ENCODE data around the gene PNMA6A. TPM values are rescaled to one million over a fixed set of nuclear protein-coding genes. Genes with fewer than 3 reads are reported as not detected.
"Not testable (repeated sequence)": the region's sequence is repeated elsewhere in the genome, so short reads cannot be mapped to it uniquely, and the experiment has no call there.

PNMA6A gene
- total RNA-seq, 2 experiments from 2014 or later = 0.20 to 0.25 TPM

DNA sequence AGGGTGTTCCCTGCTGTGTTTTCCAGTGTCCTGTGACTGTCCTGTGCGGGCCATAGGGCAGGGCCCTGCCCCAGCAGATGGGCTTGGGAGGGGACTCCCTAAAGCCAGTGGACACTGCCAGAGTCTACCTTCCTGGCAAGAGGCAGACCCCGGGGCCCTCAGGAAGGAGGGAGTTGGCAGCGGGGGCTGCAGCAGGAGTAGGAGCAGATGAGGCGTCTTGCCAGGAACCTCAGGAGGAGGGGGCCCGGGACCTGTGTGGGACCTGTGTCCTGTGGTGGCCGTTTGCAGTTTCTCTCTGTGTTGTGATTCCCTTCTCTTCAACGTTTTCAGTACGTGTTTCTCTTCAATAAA is 12.2 kb upstream of the PNMA6A start:
- no peaks in the 10 kb centered on the region for H3K4me1 Mint-ChIP-seq
- CTCF ChIA-PET = no interaction called here
- no peak overlapping the region for H3K4me3 Mint-ChIP-seq
- H3K27ac Mint-ChIP-seq = no peak overlapping the region
- no peak for DNase-seq
- H3K9me3 Mint-ChIP-seq = no peaks in the 10 kb centered on the region
- H3K36me3 Mint-ChIP-seq (ENCODE audit: low read depth) = no peaks in the 10 kb centered on the region
- H3K27me3 Mint-ChIP-seq = no peaks in the 10 kb centered on the region
- POLR2A ChIA-PET = no interaction called here

DNA sequence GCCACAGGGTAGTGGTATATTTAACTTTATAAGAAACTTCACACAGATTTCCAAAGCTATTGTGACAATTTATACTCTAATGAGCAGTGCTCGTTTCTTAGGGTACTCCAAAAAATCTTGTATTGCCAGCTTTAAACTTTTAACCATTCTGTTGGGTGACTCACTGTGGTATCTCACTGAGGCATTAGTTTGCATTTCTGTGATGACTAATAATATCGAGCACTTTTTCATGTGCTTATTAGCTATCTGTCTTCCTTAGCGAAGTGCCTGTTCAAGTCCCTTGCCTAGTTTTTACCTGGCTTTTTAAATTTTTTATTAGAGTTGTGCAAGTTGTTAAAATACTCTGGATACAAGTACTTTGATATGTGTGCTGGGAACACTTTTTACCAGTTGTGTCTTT is 10.5 kb upstream of the PNMA6A start:
- Mint-ChIP-seq H3K9me3 (no peaks in the 10 kb centered on the region), H3K27ac (no peak overlapping the region), H3K36me3 (ENCODE audit: low read depth) (no peaks in the 10 kb centered on the region), H3K4me1 (no peaks in the 10 kb centered on the region), H3K4me3 (no peak overlapping the region), H3K27me3 (no peaks in the 10 kb centered on the region)
- no peak for DNase-seq
- CTCF ChIA-PET = interaction anchor here (1.0 to 1.1 kb wide), 2 partner anchors 29 to 120 kb away, joined by 3 to 4 read pairs; no protein-coding TSS in a partner anchor
- POLR2A ChIA-PET = no interaction called here

DNA sequence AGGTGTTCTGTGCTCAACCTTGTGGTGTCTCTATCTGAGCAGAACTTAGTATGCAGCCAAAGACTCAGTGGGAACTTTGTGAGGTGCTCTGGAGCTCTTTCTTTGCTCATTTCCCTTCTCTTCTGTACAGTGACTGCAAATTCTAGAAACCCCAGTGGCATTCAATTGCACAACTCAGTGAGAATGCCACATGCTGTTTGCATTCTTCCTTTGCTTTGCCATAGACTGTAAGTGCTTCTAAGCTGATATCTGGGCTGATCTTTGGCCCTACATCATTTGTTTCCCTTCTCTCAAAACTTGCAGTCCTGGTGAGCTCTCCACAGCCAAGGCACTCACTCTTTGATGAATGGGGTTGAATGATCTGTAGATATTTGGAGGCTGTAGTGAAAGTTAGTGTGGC is 8.9 kb upstream of the PNMA6A start:
- ChIA-PET POLR2A (no interaction called here), CTCF (interaction anchor here (1.1 kb wide), 1 partner anchor 105 kb away, joined by 3 read pairs; no protein-coding TSS in a partner anchor)
- Mint-ChIP-seq H3K27me3 (no peaks in the 10 kb centered on the region), H3K36me3 (ENCODE audit: low read depth) (no peaks in the 10 kb centered on the region), H3K4me3 (no peak overlapping the region), H3K27ac (no peak overlapping the region), H3K4me1 (no peaks in the 10 kb centered on the region), H3K9me3 (no peaks in the 10 kb centered on the region)
- no peak for DNase-seq

DNA sequence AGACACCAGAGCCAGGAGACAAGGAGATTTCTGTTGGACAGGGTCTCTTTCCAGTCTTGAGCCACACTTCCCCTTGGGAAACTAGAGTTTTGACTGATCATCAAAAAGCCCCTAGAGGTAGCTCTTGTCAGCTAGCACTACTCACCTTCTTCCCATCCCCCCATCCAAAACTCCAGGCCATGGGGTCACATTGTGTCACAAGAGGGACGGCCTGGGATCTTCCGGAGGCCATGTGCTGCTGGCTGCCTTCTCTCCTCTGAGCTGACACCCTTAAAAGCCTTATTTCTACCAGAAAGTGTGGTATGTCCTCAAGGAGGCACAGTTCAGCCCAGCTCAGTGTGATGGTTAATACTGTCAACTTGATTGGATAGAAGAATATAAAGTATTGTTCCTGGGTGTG is 8.2 kb upstream of the PNMA6A start:
- H3K36me3 Mint-ChIP-seq (ENCODE audit: low read depth) = no peaks in the 10 kb centered on the region
- H3K27me3 Mint-ChIP-seq = no peaks in the 10 kb centered on the region
- ChIA-PET POLR2A (no interaction called here), CTCF (interaction anchor here (0.7 kb wide), 1 partner anchor 601 kb away, joined by 3 read pairs; no protein-coding TSS in a partner anchor)
- no peak for DNase-seq
- no peaks in the 10 kb centered on the region for H3K9me3 Mint-ChIP-seq
- no peak overlapping the region for H3K27ac Mint-ChIP-seq
- H3K4me3 Mint-ChIP-seq = no peak overlapping the region
- H3K4me1 Mint-ChIP-seq = no peaks in the 10 kb centered on the region

DNA sequence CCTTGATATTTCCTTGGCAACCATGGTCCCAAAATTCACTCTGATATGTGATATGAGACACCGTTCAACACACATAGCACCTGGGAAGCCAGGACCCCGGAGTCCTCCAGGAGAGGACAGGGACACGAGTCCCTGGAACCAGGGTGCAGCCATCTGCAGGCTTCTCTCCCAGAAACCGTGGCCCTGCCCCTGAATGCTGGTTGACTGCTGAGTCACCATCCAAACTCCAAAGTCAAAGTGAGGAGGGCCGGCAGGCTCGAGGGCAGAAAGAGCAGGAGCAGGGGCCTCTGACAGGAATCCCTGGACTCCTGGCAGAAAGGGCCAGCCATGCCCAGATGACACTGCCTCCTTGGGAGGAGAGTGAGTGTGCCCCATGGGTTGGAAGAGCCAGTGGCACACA is 6.9 kb upstream of the PNMA6A start:
- Mint-ChIP-seq H3K4me3 (no peak overlapping the region), H3K9me3 (no peaks in the 10 kb centered on the region), H3K4me1 (no peaks in the 10 kb centered on the region), H3K27me3 (no peaks in the 10 kb centered on the region), H3K36me3 (ENCODE audit: low read depth) (no peaks in the 10 kb centered on the region), H3K27ac (no peak overlapping the region)
- no peak for DNase-seq
- ChIA-PET POLR2A (no interaction called here), CTCF (no interaction called here)

DNA sequence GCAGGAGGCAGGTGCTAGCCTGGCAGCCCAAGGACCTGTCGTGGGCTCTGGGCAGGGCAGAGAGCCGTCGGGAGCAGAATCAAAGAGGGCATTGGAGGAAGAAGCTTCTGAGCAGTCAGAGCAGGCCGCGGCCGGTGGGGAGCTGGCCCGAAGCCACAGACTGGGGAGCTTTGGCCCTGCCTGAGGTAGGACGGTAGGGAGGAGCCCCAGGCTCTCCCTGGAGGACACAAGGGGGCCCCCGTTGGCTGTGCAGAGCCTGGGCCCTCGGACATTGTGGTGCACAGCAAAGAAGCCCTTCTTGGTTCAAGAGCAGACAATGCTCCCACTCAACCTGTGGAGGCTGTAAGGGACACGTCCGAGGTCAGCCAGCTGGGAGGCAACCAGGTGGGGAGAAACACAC is 5.9 kb upstream of the PNMA6A start:
- POLR2A ChIA-PET; H3K36me3 Mint-ChIP-seq (ENCODE audit: low read depth); H3K4me3 Mint-ChIP-seq; H3K27ac Mint-ChIP-seq; CTCF ChIA-PET; H3K4me1 Mint-ChIP-seq; H3K27me3 Mint-ChIP-seq; H3K9me3 Mint-ChIP-seq; DNase-seq: not testable (repeated sequence)

DNA sequence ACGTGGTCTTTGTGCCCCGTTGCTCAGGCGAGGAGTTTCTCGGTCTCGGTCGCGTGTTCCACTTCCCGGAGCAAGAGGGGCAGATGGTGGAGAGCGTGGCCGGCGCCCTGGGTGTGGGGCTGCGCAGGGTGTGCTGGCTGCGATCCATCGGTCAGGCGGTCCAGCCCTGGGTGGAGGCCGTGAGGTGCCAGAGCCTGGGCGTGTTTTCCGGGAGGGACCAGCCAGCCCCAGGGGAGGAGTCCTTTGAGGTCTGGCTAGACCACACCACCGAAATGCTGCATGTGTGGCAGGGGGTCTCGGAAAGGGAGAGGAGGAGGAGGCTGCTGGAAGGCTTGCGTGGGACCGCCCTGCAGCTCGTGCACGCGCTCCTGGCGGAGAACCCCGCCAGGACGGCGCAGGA is 1.1 kb downstream of the PNMA6A start:
- H3K4me1 Mint-ChIP-seq; POLR2A ChIA-PET; H3K27ac Mint-ChIP-seq; H3K4me3 Mint-ChIP-seq; H3K27me3 Mint-ChIP-seq; CTCF ChIA-PET; H3K36me3 Mint-ChIP-seq (ENCODE audit: low read depth); DNase-seq; H3K9me3 Mint-ChIP-seq: not testable (repeated sequence)

DNA sequence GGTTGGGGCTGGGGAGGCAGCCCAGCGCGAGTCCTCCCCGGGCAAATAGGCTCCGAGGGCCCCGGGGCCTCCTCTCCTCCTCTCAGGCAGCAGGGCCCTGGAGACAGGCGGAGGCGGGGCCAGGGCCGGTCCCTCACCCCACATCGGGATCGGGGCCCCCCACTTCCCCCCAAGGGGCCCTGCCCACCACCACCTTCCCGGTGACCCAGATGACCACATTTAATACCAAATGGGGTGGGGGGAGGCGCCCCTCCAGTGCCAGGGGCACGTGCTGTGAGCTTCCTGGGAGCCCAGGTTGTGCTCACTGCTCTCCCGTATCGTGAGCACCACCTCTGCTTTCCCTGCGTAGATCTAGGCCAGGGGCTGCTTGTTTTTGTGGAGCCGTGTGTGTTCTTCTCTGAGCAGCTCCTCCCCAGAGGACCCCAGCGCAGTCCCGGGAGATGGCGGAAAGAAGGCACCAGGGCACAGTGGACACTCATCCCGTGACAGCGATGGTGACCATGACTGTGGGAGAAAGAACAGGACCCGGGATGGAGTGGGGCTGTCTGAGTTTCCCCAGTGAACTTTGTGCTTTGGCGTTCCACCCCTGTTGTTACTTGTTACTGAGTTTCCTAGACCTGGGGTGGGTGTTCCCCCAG is 2.1 kb downstream of the PNMA6A start:
- ChIA-PET CTCF (no interaction called here), POLR2A (no interaction called here)
- no peaks in the 10 kb centered on the region for H3K4me1 Mint-ChIP-seq
- DNase-seq = no peak
- H3K27ac Mint-ChIP-seq = no peak overlapping the region
- no peak overlapping the region for H3K4me3 Mint-ChIP-seq
- no peaks in the 10 kb centered on the region for H3K36me3 Mint-ChIP-seq (ENCODE audit: low read depth)
- no peaks in the 10 kb centered on the region for H3K27me3 Mint-ChIP-seq
- no peaks in the 10 kb centered on the region for H3K9me3 Mint-ChIP-seq

DNA sequence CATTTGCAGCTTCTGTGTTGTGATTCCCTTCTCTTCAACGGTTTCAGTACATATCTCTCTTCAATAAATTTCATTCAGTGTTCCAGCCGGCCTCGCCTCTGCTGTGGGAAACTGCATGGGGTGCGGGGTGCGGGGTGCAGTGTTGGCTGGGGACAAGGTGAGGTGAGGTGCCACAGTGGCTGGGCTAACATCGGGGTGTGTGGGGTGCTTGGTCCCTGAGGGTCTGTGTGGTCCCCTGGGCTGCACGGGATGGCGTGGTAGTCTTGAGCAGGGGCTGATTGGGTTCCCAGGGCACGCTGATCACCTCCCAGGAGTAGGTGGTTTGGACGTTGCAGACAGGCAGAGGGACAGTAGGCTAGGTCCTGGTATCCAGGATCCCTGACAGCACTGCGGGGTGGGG is 2.7 kb downstream of the PNMA6A start:
- H3K27me3 Mint-ChIP-seq = no peaks in the 10 kb centered on the region
- H3K4me1 Mint-ChIP-seq = no peaks in the 10 kb centered on the region
- H3K27ac Mint-ChIP-seq = no peak overlapping the region
- no peaks in the 10 kb centered on the region for H3K9me3 Mint-ChIP-seq
- ChIA-PET POLR2A (no interaction called here), CTCF (no interaction called here)
- H3K36me3 Mint-ChIP-seq (ENCODE audit: low read depth) = no peaks in the 10 kb centered on the region
- no peak overlapping the region for H3K4me3 Mint-ChIP-seq
- no peak for DNase-seq

DNA sequence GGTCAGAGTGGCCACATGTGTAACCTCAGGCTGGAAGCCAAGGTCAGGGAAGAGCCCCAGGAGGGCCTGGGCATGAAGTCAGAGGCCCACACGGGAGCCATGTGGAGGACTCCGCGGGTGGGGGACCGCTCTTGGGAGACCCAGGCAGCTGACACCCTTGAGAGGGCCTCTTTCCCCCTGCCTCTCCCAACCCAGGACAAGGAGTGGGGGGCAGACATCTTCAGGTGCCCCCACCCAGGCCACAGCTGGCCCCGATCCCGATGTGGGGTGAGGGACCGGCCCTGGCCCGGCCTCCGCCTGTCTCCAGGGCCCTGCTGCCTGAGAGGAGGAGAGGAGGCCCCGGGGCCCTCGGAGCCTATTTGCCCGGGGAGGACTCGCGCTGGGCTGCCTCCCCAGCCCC is 3.1 kb downstream of the PNMA6A start:
- no peaks in the 10 kb centered on the region for H3K27me3 Mint-ChIP-seq
- no peak for DNase-seq
- H3K9me3 Mint-ChIP-seq = no peaks in the 10 kb centered on the region
- H3K27ac Mint-ChIP-seq = no peak overlapping the region
- H3K4me1 Mint-ChIP-seq = no peaks in the 10 kb centered on the region
- ChIA-PET CTCF (no interaction called here), POLR2A (no interaction called here)
- no peak overlapping the region for H3K4me3 Mint-ChIP-seq
- H3K36me3 Mint-ChIP-seq (ENCODE audit: low read depth) = no peaks in the 10 kb centered on the region

DNA sequence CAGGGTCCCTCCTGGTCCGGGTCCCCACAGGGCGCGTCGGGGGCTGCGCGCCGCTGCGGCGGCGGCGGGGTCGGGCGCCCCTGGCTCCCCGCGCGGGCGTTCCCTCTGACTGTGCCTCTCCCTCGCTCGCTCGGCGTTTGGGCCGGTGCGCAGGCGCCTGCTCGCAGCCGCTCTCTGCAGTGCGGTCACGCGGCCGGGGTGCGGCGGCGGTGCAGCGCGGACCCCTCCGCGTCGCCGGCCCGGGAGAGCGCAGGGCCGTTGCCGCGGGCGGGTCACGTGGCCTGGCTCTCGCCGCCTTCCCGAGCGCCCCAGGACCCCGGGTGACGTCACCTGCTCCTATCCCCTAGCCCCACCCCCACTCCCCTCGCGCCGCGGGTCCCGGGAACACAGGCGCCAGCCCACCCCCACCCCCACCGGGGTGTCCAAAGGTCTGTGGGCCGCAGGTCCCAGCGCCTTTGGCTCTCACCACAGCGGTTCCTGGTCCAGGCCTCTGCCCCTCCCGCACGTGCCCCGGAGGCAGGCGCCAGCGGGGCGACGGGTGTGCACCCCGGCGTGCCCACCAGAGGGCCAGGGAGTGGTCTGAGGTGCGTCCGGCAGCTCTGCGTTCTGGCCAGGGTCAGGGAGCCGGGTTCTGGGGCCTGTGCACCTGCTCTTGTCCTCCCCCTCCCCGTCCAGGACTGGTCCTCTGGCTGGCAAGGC is 5.3 kb downstream of the PNMA6A start:
- H3K4me3 Mint-ChIP-seq; POLR2A ChIA-PET; H3K4me1 Mint-ChIP-seq; DNase-seq; H3K27ac Mint-ChIP-seq; CTCF ChIA-PET; H3K27me3 Mint-ChIP-seq; H3K36me3 Mint-ChIP-seq (ENCODE audit: low read depth); H3K9me3 Mint-ChIP-seq: not testable (repeated sequence)

DNA sequence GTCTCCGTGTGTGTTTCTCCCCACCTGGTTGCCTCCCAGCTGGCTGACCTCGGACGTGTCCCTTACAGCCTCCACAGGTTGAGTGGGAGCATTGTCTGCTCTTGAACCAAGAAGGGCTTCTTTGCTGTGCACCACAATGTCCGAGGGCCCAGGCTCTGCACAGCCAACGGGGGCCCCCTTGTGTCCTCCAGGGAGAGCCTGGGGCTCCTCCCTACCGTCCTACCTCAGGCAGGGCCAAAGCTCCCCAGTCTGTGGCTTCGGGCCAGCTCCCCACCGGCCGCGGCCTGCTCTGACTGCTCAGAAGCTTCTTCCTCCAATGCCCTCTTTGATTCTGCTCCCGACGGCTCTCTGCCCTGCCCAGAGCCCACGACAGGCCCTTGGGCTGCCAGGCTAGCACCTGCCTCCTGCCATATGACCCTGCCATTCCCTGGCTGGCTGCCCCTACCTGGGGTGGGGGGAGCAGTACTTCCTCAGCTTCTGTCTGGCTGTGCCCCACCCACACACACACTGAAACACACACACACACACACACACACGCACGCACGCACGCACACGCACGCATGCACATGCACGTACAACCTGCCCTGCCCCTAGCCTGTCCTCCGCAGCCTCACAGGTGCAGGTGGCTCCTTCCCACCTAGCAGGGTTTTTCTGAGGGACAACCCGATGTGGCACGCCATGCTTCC is 11.1 kb downstream of the PNMA6A start:
- H3K36me3 Mint-ChIP-seq (ENCODE audit: low read depth); H3K4me3 Mint-ChIP-seq; H3K27ac Mint-ChIP-seq; POLR2A ChIA-PET; H3K9me3 Mint-ChIP-seq; CTCF ChIA-PET; DNase-seq; H3K27me3 Mint-ChIP-seq; H3K4me1 Mint-ChIP-seq: not testable (repeated sequence)

DNA sequence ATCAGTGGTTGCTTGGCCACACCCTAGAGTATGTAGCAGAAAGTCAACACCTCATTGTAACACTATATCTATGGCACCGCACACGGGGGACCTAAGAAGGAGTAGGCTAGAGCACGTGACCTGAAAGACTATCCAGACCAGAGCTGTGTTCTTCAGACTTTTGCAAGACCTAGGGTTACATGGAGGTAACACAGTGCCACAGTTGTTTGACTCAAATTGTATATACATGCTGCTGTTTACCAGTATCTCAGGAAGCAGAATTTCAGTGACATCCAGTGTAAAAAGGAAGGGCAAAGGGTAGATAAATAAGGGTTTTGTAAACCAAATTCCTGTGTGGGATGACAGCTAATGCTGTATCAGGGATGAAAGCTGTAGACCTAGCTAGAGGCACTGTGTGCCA is 30.2 kb downstream of the PNMA6A start:
- Mint-ChIP-seq H3K4me1 (peaks cover 6% of the 10 kb centered on the region), H3K27me3 (no peaks in the 10 kb centered on the region), H3K36me3 (ENCODE audit: low read depth) (peaks cover 9% of the 10 kb centered on the region), H3K4me3 (no peak overlapping the region), H3K9me3 (peaks cover 15% of the 10 kb centered on the region), H3K27ac (no peak overlapping the region)
- ChIA-PET CTCF (no interaction called here), POLR2A (no interaction called here)
- DNase-seq = no peak

DNA sequence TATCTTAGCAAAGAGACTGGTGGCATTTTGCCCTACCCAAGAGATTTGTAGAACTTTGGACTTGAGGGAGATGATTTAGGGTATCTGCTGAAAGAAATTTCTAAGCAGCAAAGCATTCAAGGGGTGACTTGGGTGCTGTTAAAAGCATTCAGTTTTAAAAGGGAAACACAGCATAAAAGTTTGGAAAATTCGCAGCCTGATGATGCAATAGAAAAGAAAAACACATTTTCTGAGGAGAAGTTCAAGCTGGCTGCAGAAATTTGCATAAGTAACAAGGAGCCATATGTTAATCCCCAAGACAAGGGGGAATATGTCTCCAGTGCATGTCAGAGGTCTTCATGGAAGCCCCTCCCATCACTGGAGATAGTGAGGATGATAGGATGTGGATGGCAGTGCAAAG is 32.7 kb downstream of the PNMA6A start:
- CTCF ChIA-PET; H3K27ac Mint-ChIP-seq; H3K4me3 Mint-ChIP-seq; H3K4me1 Mint-ChIP-seq; H3K27me3 Mint-ChIP-seq; POLR2A ChIA-PET; H3K36me3 Mint-ChIP-seq (ENCODE audit: low read depth); DNase-seq: not testable (repeated sequence)
- peaks cover 15% of the 10 kb centered on the region for H3K9me3 Mint-ChIP-seq
